Spleen (tissue), 7 donors: ENCODE results near the gene SUSD6.
"Not testable (repeated sequence)": the region's sequence is repeated elsewhere in the genome, so short reads cannot be mapped to it uniquely, and the experiment has no call there.

Experiments used
- CTCF ChIP-seq, 11 experiments: fragments of 200-600 bp in 7 of 11; fragments of 450-650 bp in 4 of 11; sonication (generic) in 4 of 11; IDR thresholded peaks in 8 of 11; conservative IDR thresholded peaks in 3 of 11; 1 replicate in 7 of 11; 2 replicates in 4 of 11; pipeline versions ENCODE4 v1.4.0 to v1.8.0; 2016 to 2021; ENCODE audit warnings: antibody characterized with exemption in 11 of 11, inconsistent platforms in 4 of 11, mild to moderate bottlenecking in 1 of 11
- POLR2A ChIP-seq, 3 donors: fragments of 450-650 bp; IDR thresholded peaks; one replicate each; pipeline ENCODE4 v1.5.1; 2017; ENCODE audit warnings: antibody characterized with exemption in 3 of 3, mild to moderate bottlenecking in 1 of 3
- POLR2AphosphoS5 ChIP-seq, 3 donors: sonication (generic); formaldehyde crosslinking; IDR thresholded peaks; one replicate each; pipeline ENCODE4 v1.5.1; 2017; ENCODE audit warnings: antibody characterized with exemption in 3 of 3
- donor health status: DM: no; HTN: no; CAD: no; lungs with moderate emphysema.
- donor health status: DM: no; HTN: no; CAD: no.
- donor health status: DM: no; HTN: no; CAD: no.

GRCh38 chr14:69731919-69732598 lies 120.7 kb downstream of the SUSD6 start:
- TF ChIP-seq CTCF (IDR thresholded peaks at IDR 0.05 in 8 of 11, conservative IDR thresholded peaks at IDR 0.05 in 3 of 11); POLR2A (IDR thresholded peaks at IDR 0.05); POLR2AphosphoS5 (IDR thresholded peaks at IDR 0.05): not testable (repeated sequence)
